SU-DHL-6 (cell line): Measurements from ENCODE around the gene SIK2.

Source experiments
- EZH2phosphoT487 ChIP-seq: fragments of 200-600 bp; sonication (generic), shearing (Covaris generic); conservative IDR thresholded peaks from 2 replicates; pipeline ENCODE4 v1.6.1; 2018; ENCODE audit warnings: mild to moderate bottlenecking, antibody characterized with exemption, low read length, moderate library complexity, mixed read lengths
- TF ChIP-seq, protein P1 (sequence below): fragments of 200-600 bp; sonication (generic); IDR thresholded peaks from one replicate; pipeline ENCODE4 v1.5.1; 2017; ENCODE audit warnings: antibody characterized with exemption, mild to moderate bottlenecking, low read length, moderate library complexity; ENCODE audit not compliant: insufficient read depth, poor library complexity, severe bottlenecking

DNA sequence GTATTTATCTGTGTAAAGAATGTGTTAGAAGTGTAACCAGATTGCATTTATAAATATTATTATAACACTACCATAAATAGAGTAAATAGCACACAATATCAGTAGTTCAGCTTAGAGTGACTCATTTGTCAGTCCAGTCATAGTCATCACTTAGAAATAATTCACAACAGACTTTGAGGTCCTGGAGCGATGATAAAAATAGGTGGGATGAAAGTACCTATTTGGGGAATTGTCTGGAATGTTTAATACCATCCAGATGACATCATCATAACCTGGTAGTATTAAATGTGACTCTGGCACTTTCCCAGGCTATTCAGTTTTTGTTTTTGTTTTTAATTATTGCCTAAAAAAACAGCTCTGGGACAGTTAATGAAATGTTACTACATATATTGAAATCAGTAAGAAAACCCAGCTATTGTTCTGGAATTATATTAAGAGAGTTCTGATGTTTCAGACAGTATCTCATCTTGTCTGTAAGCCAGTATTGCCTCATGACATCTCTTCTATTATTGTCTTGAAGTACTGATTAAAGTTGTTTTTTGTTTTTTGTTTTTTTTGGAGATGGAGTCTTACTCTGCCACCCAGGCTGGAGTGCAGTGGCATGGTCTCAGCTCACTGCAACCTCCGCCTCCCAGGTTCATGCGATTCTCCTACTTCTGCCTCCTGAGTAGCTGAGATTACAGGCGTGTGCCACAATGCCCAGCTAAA, 74.8 kb downstream of the SIK2 start:
- TF ChIP-seq EZH2phosphoT487: no peak
- TF ChIP-seq, protein P1, sequence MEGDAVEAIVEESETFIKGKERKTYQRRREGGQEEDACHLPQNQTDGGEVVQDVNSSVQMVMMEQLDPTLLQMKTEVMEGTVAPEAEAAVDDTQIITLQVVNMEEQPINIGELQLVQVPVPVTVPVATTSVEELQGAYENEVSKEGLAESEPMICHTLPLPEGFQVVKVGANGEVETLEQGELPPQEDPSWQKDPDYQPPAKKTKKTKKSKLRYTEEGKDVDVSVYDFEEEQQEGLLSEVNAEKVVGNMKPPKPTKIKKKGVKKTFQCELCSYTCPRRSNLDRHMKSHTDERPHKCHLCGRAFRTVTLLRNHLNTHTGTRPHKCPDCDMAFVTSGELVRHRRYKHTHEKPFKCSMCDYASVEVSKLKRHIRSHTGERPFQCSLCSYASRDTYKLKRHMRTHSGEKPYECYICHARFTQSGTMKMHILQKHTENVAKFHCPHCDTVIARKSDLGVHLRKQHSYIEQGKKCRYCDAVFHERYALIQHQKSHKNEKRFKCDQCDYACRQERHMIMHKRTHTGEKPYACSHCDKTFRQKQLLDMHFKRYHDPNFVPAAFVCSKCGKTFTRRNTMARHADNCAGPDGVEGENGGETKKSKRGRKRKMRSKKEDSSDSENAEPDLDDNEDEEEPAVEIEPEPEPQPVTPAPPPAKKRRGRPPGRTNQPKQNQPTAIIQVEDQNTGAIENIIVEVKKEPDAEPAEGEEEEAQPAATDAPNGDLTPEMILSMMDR: no peak
